ENCODE measurements around the gene ZFAND3. TPM values are rescaled to one million over a fixed set of nuclear protein-coding genes. Genes with fewer than 3 reads are reported as not detected.

The ZFAND3 gene
- total RNA-seq, 2 experiments from 2014 or later: 34.4 to 37.0 TPM

DNA sequence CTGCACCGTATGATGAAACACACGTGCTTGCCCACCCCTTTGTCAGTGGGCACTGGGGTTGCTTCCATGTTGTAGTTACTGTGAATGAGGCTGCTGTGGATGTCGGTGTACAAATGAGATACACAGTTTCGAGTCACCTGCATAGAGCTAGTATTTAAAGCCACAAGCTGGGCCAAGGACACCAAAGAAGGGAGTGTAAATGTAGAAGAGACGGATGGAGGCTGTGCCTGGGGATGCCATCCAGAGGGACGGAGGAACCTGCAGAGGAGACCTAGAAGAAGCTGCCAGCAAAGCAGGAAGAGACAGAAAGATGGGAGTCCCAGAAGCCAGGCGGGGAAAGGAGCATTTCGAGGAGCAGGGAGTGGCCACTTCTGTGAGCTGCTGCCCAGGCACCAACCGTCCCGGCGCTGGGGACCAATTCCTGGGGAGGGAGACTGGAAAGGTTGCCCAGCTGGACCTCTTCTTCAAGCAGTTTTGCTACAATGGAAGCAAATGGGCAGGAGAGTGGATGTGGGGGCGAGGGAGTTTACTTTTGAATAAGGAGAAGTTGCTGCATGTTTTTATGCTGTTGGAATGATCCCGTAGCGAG is 339.3 kb downstream of the ZFAND3 start:
- Histone ChIP-seq H3K27ac (ENCODE audit: low read depth in 1 of 2, low read length in 2 of 2) (no peak overlapping the region), H3K36me3 (ENCODE audit: insufficient read depth, low read length) (peaks cover 2% of the 10 kb centered on the region), H3K4me1 (ENCODE audit: insufficient read depth, low read length) (no peaks in the 10 kb centered on the region), H3K27me3 (ENCODE audit: control insufficient read depth in 1 of 2, insufficient read depth in 2 of 2, low read length in 2 of 2) (no peaks in the 10 kb centered on the region), H3K4me3 (ENCODE audit: low read length) (no peak overlapping the region), H3K9me3 (ENCODE audit: control insufficient read depth in 1 of 2, insufficient read depth in 1 of 2, low read length in 2 of 2) (peaks cover 0 to 10% of the 10 kb centered on the region in 2 experiments)
- Mint-ChIP-seq H3K27ac (no peak overlapping the region), H3K36me3 (ENCODE audit: low read depth) (peaks cover 13% of the 10 kb centered on the region), H3K4me3 (no peak overlapping the region), H3K9me3 (no peaks in the 10 kb centered on the region), H3K27me3 (no peaks in the 10 kb centered on the region), H3K4me1 (ENCODE audit: low read depth) (no peaks in the 10 kb centered on the region)
- intact Hi-C loops (cut with DNase I, micrococcal nuclease): no loop called here
- ATAC-seq (ENCODE audit: poor library complexity) (no peak), DNase-seq (no peak)
- CTCF ChIA-PET: no interaction called here
- POLR2A ChIA-PET: no interaction called here
- TF ChIP-seq, protein P1, sequence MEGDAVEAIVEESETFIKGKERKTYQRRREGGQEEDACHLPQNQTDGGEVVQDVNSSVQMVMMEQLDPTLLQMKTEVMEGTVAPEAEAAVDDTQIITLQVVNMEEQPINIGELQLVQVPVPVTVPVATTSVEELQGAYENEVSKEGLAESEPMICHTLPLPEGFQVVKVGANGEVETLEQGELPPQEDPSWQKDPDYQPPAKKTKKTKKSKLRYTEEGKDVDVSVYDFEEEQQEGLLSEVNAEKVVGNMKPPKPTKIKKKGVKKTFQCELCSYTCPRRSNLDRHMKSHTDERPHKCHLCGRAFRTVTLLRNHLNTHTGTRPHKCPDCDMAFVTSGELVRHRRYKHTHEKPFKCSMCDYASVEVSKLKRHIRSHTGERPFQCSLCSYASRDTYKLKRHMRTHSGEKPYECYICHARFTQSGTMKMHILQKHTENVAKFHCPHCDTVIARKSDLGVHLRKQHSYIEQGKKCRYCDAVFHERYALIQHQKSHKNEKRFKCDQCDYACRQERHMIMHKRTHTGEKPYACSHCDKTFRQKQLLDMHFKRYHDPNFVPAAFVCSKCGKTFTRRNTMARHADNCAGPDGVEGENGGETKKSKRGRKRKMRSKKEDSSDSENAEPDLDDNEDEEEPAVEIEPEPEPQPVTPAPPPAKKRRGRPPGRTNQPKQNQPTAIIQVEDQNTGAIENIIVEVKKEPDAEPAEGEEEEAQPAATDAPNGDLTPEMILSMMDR (IDR thresholded peaks at IDR 0.05): no peak

DNA sequence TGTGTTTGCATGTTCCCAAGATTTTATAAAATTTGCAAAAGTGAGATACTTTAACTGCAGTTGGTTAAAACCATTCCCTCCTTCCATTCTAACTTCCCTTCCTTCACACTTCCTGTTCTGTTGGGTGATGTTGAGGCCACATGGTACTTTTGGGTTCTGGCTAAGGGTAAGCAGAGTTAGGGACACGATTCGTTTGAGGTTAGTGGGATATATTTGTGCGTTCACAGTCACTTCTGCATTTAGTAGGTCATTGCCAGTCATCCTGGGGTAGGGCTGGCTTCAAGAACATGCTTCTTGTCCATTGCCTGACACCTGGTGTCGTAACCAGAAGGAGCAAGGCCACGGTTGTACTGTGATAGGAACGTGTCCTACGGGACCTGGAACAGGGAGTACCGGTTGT is 340.1 kb downstream of the ZFAND3 start:
- Mint-ChIP-seq H3K9me3 (no peaks in the 10 kb centered on the region), H3K27ac (no peak overlapping the region), H3K4me3 (no peak overlapping the region), H3K4me1 (ENCODE audit: low read depth) (no peaks in the 10 kb centered on the region), H3K27me3 (no peaks in the 10 kb centered on the region), H3K36me3 (ENCODE audit: low read depth) (peaks cover 13% of the 10 kb centered on the region)
- TF ChIP-seq, protein P1 (IDR thresholded peaks at IDR 0.05): no peak
- ATAC-seq (ENCODE audit: poor library complexity) (no peak), DNase-seq (no peak)
- Histone ChIP-seq H3K27ac (ENCODE audit: low read depth in 1 of 2, low read length in 2 of 2) (no peak overlapping the region), H3K9me3 (ENCODE audit: control insufficient read depth in 1 of 2, insufficient read depth in 1 of 2, low read length in 2 of 2) (peaks cover 0 to 10% of the 10 kb centered on the region in 2 experiments), H3K27me3 (ENCODE audit: control insufficient read depth in 1 of 2, insufficient read depth in 2 of 2, low read length in 2 of 2) (no peaks in the 10 kb centered on the region), H3K4me1 (ENCODE audit: insufficient read depth, low read length) (no peaks in the 10 kb centered on the region), H3K4me3 (ENCODE audit: low read length) (no peak overlapping the region), H3K36me3 (ENCODE audit: insufficient read depth, low read length) (peaks cover 2% of the 10 kb centered on the region)
- intact Hi-C loops (cut with DNase I, micrococcal nuclease): no loop called here
- POLR2A ChIA-PET: no interaction called here
- CTCF ChIA-PET: no interaction called here

DNA sequence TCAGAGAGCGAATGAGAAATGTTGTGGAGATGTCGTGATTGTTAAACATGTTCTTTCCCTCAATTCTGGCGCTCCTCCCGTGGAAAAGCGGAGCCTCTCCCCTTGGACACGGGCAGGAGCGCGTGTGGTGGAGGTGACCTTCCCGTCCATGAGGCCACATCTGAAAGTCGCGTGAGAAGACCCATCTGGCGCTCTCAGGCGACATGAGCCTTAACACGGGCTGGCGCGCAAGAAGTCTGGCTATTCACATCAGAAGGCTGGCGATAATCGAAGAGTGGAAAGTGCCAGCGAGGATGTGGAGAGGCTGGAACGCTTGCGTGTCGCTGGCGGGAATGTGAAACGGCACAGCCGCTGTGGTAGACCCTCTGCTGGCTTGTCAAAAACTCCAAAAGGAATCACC is 341.3 kb downstream of the ZFAND3 start:
- Mint-ChIP-seq H3K9me3 (no peaks in the 10 kb centered on the region), H3K27me3 (no peaks in the 10 kb centered on the region), H3K4me1 (ENCODE audit: low read depth) (no peaks in the 10 kb centered on the region), H3K27ac (no peak overlapping the region), H3K4me3 (no peak overlapping the region), H3K36me3 (ENCODE audit: low read depth) (peaks cover 13% of the 10 kb centered on the region)
- H3K4me3 ChIP-seq (ENCODE audit: low read length): no peak overlapping the region
- CTCF ChIA-PET: no interaction called here
- H3K27ac ChIP-seq (ENCODE audit: low read depth in 1 of 2, low read length in 2 of 2): no peak overlapping the region
- no peaks in the 10 kb centered on the region for H3K27me3 ChIP-seq (ENCODE audit: control insufficient read depth in 1 of 2, insufficient read depth in 2 of 2, low read length in 2 of 2)
- no peak for DNase-seq
- POLR2A ChIA-PET: no interaction called here
- H3K9me3 ChIP-seq (ENCODE audit: control insufficient read depth in 1 of 2, insufficient read depth in 1 of 2, low read length in 2 of 2): peaks cover 0 to 10% of the 10 kb centered on the region in 2 experiments
- no peaks in the 10 kb centered on the region for H3K36me3 ChIP-seq (ENCODE audit: insufficient read depth, low read length)
- no peaks in the 10 kb centered on the region for H3K4me1 ChIP-seq (ENCODE audit: insufficient read depth, low read length)
- TF ChIP-seq, protein P1 (IDR thresholded peaks at IDR 0.05): no peak
- ATAC-seq (ENCODE audit: poor library complexity): no peak
- intact Hi-C loops (cut with DNase I, micrococcal nuclease): no loop called here
